NCI-H526 treated with DMSO at 0.1 percent for 48 hours (cell line): ENCODE data around the gene CACNA1S.

ENCODE experiments used
- DNase-seq: peaks from one replicate; lab custom pipeline; 2025; lab: John Stamatoyannopoulos, UW

Gene CACNA1S

GRCh38 chr1:201093561-201093960, 18.7 kb downstream of the CACNA1S start:
- DNase-seq = no peak

GRCh38 chr1:201092738-201093137, 19.5 kb downstream of the CACNA1S start:
- DNase-seq = no peak

- no peak for DNase-seq
These were observed 21.0 kb downstream of the CACNA1S start for GRCh38 chr1:201091256-201091655.

- no peak for DNase-seq
These were observed 21.7 kb downstream of the CACNA1S start for GRCh38 chr1:201090541-201090940.

GRCh38 chr1:201089596-201089995, 22.6 kb downstream of the CACNA1S start:
- DNase-seq = no peak

GRCh38 chr1:201088901-201089525, 23.2 kb downstream of the CACNA1S start:
- no peak for DNase-seq

- DNase-seq = no peak
These were observed 23.8 kb downstream of the CACNA1S start for GRCh38 chr1:201088395-201088794.

GRCh38 chr1:201085902-201086735, 26.1 kb downstream of the CACNA1S start:
- no peak for DNase-seq

- DNase-seq = no peak
These were observed 27.9 kb downstream of the CACNA1S start for GRCh38 chr1:201084295-201084694.

GRCh38 chr1:201083741-201084140, 28.5 kb downstream of the CACNA1S start:
- no peak for DNase-seq

- DNase-seq = no peak
These were observed 32.1 kb downstream of the CACNA1S start for GRCh38 chr1:201080135-201080534.

- no peak for DNase-seq
These were observed 34.5 kb downstream of the CACNA1S start for GRCh38 chr1:201077736-201078135.

- no peak for DNase-seq
These were observed 35.1 kb downstream of the CACNA1S start for GRCh38 chr1:201077116-201077515.

GRCh38 chr1:201076092-201076491, 36.1 kb downstream of the CACNA1S start:
- DNase-seq = no peak

GRCh38 chr1:201074018-201074417, 38.2 kb downstream of the CACNA1S start:
- no peak for DNase-seq

- no peak for DNase-seq
These were observed 39.3 kb downstream of the CACNA1S start for GRCh38 chr1:201072922-201073321.

- no peak for DNase-seq
These were observed 40.1 kb downstream of the CACNA1S start for GRCh38 chr1:201072149-201072548.

- no peak for DNase-seq
These were observed 42.6 kb downstream of the CACNA1S start for GRCh38 chr1:201069636-201070035.

- no peak for DNase-seq
These were observed 43.2 kb downstream of the CACNA1S start for GRCh38 chr1:201068976-201069375.

GRCh38 chr1:201066986-201067385, 45.2 kb downstream of the CACNA1S start:
- no peak for DNase-seq

GRCh38 chr1:201065686-201066085, 46.5 kb downstream of the CACNA1S start:
- no peak for DNase-seq

GRCh38 chr1:201064806-201065205, 47.4 kb downstream of the CACNA1S start:
- DNase-seq = no peak

- DNase-seq = no peak
These were observed 49.1 kb downstream of the CACNA1S start for GRCh38 chr1:201063145-201063544.
